ENCODE measurements around the gene ROBO1. TPM values are rescaled to one million over a fixed set of nuclear protein-coding genes. Genes with fewer than 3 reads are reported as not detected.
A peak's percentile ranks its signal among the peaks of the same experiment; 100 is the strongest.

Gene ROBO1
- total and polyA plus RNA-seq, 4 donors: 1.0 to 30.3 (median 3.9) TPM

DNA sequence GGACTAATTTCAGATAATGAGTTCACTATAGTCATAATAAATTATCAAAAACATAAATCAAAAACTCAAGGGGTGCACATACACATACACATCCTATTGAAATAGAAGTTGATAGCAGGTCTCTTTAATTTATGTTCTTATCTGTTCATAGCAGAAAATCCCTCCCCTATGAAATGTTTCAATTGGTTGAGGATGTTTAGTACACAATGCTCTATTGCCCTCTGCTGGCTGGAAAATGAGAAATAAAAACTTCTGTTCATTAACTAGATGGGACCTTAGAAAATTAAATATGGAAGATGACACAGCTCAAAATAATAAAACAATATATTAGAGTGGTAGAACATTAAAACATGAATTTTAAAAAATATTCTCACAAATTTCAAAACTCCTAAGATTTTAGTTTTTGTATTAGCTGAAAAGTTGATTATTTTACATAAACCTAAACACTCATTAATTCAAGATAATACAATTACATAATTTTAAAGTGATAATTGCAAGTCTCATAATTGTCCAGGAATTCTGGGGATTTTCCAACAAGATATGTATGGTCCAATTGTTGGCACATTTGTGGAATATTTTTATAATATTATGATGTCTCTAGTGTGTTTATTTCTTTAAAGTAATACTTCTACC, 735.0 kb downstream of the ROBO1 start:
- H3K4me1 ChIP-seq (ENCODE audit: control insufficient read depth in 4 of 4, insufficient read depth in 4 of 4, low read length in 3 of 4): no peaks in the 10 kb centered on the region
- no peaks in the 10 kb centered on the region for H3K9me3 ChIP-seq (ENCODE audit: control insufficient read depth in 4 of 4, low read length in 3 of 4)
- H3K27ac ChIP-seq (ENCODE audit: low read depth in 1 of 2, low read length in 2 of 2): no peak overlapping the region
- DNase-seq (ENCODE audit: low spot score): no peak
- no peak overlapping the region for H3K4me3 ChIP-seq (ENCODE audit: low read depth in 1 of 3, low read length in 3 of 3)
- H3K36me3 ChIP-seq (ENCODE audit: control insufficient read depth in 4 of 4, insufficient read depth in 3 of 4, low read depth in 1 of 4, low read length in 3 of 4): no peaks in the 10 kb centered on the region
- H3K27me3 ChIP-seq (ENCODE audit: control insufficient read depth in 4 of 4, insufficient read depth in 4 of 4, low read length in 3 of 4): peaks cover 0 to 3% (median 0%) of the 10 kb centered on the region in 4 donors
- H3K9ac ChIP-seq (ENCODE audit: low read depth in 1 of 2, low read length in 2 of 2): no peak overlapping the region
- TF ChIP-seq CTCF (IDR thresholded peaks at IDR 0.05; ENCODE audit: low read depth, low read length, missing input control): peak; percentile 49
- TF ChIP-seq ZBTB33 (IDR thresholded peaks at IDR 0.05): no peak
- TF ChIP-seq GABPA (IDR thresholded peaks at IDR 0.05 in 1 of 2, conservative IDR thresholded peaks at IDR 0.05 in 1 of 2): no peak
- TF ChIP-seq HNF4A (conservative IDR thresholded peaks at IDR 0.05): no peak
- TF ChIP-seq NR2F2 (IDR thresholded peaks at IDR 0.05): no peak
- TF ChIP-seq, protein P1, sequence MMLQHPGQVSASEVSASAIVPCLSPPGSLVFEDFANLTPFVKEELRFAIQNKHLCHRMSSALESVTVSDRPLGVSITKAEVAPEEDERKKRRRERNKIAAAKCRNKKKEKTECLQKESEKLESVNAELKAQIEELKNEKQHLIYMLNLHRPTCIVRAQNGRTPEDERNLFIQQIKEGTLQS (IDR thresholded peaks at IDR 0.05): no peak
- no peak for TF ChIP-seq RXRA (IDR thresholded peaks at IDR 0.05)
- TF ChIP-seq SP1 (IDR thresholded peaks at IDR 0.05): no peak
- peak; percentile 83 to 88 for TF ChIP-seq RAD21 (IDR thresholded peaks at IDR 0.05)
- no peak for TF ChIP-seq MAX (IDR thresholded peaks at IDR 0.05)
- no peak for TF ChIP-seq TAF1 (conservative IDR thresholded peaks at IDR 0.05)
- no peak for TF ChIP-seq JUND (IDR thresholded peaks at IDR 0.05)
- no peak for TF ChIP-seq HNF4G (IDR thresholded peaks at IDR 0.05)

DNA sequence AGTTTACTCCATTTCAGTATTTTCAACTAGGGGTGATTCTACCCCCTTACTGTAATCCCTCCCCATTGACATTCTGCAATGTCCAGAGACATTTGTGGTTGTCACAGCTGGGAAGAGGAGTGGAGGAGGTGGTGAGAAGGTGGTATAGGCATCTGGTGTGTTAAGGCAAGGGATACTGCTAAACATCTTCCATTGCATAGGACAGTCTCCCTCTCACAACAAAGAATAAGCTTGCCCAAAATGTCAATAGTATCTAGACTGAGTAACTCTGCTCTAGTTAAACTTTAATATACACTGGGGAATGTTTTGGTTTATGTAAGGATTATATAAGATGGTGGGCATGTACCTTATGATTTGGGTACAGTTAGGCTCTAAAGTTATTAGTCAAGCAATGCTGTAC, 737.6 kb downstream of the ROBO1 start:
- no peak overlapping the region for H3K27ac ChIP-seq (ENCODE audit: low read depth in 1 of 2, low read length in 2 of 2)
- no peak overlapping the region for H3K4me3 ChIP-seq (ENCODE audit: low read depth in 1 of 3, low read length in 3 of 3)
- peaks cover 0 to 3% (median 0%) of the 10 kb centered on the region in 4 donors for H3K27me3 ChIP-seq (ENCODE audit: control insufficient read depth in 4 of 4, insufficient read depth in 4 of 4, low read length in 3 of 4)
- TF ChIP-seq, protein P2, sequence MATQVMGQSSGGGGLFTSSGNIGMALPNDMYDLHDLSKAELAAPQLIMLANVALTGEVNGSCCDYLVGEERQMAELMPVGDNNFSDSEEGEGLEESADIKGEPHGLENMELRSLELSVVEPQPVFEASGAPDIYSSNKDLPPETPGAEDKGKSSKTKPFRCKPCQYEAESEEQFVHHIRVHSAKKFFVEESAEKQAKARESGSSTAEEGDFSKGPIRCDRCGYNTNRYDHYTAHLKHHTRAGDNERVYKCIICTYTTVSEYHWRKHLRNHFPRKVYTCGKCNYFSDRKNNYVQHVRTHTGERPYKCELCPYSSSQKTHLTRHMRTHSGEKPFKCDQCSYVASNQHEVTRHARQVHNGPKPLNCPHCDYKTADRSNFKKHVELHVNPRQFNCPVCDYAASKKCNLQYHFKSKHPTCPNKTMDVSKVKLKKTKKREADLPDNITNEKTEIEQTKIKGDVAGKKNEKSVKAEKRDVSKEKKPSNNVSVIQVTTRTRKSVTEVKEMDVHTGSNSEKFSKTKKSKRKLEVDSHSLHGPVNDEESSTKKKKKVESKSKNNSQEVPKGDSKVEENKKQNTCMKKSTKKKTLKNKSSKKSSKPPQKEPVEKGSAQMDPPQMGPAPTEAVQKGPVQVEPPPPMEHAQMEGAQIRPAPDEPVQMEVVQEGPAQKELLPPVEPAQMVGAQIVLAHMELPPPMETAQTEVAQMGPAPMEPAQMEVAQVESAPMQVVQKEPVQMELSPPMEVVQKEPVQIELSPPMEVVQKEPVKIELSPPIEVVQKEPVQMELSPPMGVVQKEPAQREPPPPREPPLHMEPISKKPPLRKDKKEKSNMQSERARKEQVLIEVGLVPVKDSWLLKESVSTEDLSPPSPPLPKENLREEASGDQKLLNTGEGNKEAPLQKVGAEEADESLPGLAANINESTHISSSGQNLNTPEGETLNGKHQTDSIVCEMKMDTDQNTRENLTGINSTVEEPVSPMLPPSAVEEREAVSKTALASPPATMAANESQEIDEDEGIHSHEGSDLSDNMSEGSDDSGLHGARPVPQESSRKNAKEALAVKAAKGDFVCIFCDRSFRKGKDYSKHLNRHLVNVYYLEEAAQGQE (IDR thresholded peaks at IDR 0.05): no peak
- no peak for TF ChIP-seq SP1 (IDR thresholded peaks at IDR 0.05)
- TF ChIP-seq EGR1 (IDR thresholded peaks at IDR 0.05; ENCODE audit: low read depth in 2 of 2): no peak
- no peak overlapping the region for H3K9ac ChIP-seq (ENCODE audit: low read depth in 1 of 2, low read length in 2 of 2)
- no peaks in the 10 kb centered on the region for H3K4me1 ChIP-seq (ENCODE audit: control insufficient read depth in 4 of 4, insufficient read depth in 4 of 4, low read length in 3 of 4)
- DNase-seq (ENCODE audit: low spot score): no peak
- H3K36me3 ChIP-seq (ENCODE audit: control insufficient read depth in 4 of 4, insufficient read depth in 3 of 4, low read depth in 1 of 4, low read length in 3 of 4): no peaks in the 10 kb centered on the region
- no peaks in the 10 kb centered on the region for H3K9me3 ChIP-seq (ENCODE audit: control insufficient read depth in 4 of 4, low read length in 3 of 4)
